Stimulated activated CD4-positive, alpha-beta T cell treated with anti-CD3 and anti-CD28 coated beads, TNF-alpha, amount 100 ng/mL, for 1 hour (primary cell): ENCODE data around the gene BGLAP.

Experiments used
- DNase-seq, 3 donors: peaks; one replicate each; pipeline ENCODE4 v3.0.0-alpha.2; 2020; ENCODE audit warnings: low read depth in 3 of 3, low spot score in 1 of 3

BGLAP gene

DNA sequence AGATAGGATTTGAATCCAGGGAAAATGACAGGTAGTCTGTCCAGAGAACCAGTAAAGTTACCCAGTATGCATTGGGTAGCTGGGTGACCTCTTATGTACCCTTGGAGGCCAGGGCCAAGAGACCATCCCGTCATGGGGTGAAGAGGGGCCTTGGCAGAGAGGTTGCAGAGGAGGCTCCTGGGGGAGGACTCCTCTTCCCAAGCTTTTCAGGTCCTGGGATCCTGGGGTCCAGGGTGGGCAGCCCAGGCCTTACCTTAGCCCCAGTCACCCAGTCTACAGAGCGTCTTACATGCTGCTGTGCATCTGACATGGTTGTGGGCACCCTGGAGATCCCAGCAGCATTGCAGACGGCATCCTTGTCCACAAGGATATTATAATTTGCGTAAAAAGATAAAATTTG is 15.2 kb upstream of the BGLAP start:
- no peak for DNase-seq

DNA sequence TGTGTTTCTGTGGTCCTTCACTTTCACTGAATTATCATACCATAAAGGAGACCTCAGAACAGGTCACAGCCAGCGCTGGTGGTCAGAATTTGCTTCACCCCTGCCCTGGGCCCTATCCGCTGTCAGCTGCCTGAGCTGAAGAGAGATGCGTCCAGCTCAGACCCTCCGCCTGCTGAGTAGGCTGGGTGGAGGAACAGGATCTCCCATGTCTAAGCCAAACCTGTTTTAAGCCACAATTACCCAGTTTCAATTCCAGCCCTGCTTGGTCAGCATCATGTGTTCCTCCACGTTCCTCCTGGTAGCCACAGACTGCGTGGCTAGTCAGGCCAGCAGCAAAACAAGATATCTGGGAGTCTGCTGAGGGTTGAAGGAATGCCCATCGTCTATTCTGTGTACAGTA is 13.5 kb upstream of the BGLAP start:
- DNase-seq, result no peak

- DNase-seq, result no peak
These were observed 12.0 kb upstream of the BGLAP start for GRCh38 chr1:156229809-156230472.

DNA sequence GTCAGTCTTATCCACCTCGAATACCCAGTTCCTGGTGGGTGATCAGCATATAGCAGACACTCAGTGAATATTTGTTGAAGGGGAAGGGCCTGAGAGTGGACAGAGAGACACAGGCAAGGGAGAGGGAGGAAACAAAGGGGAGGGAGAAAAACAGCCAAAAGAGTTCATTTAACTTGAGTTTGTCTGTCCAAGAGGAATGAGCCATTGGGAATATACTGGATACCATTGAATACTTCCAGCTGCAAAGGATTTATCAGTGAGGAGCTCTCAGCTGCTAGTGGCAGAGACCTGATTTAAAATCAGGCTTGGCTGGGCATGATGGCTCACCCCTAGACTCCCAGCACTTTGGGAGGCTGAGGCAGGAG is 11.5 kb upstream of the BGLAP start:
- no peak for DNase-seq

GRCh38 chr1:156232201-156232894 is 9.6 kb upstream of the BGLAP start:
- no peak for DNase-seq

DNA sequence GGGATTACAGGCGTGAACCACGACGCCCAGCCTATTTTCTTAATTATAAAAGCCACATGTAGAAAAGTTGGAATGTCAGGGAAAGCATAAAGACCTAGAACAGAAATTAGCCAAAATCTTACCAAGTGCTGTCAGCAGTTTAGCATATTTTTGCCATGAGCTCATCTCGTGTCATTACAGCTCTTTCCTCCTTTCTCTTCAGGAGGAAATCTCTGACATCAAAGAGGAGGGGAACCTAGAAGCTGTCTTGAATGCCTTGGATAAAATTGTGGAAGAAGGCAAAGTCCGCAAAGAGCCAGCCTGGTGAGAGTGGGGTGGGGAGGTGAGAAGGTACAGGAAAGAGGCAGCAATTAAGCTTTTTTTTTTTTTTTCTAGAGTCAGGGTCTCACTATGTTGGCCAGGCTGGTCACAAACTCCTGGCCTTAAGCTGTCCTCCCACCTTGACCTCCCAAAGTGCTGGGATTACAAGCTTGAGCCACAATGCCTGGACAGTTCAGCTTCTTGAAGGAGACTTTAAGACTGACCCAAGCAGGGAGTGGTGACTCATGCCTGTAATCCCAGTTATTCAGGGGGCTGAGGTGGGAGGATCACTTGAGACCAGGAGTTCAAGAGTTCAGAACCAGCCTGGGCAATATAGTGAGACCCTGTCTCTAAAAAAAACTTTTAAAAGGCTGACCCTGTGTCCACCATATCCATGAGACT is 8.4 kb upstream of the BGLAP start:
- DNase-seq, result no peak

- DNase-seq, result no peak
These were observed 5.8 kb upstream of the BGLAP start for GRCh38 chr1:156236164-156236563.

- DNase-seq, result no peak
These were observed 3.7 kb upstream of the BGLAP start for GRCh38 chr1:156238248-156238647.

- no peak for DNase-seq
These were observed 623 bp upstream of the BGLAP start for GRCh38 chr1:156241311-156241811.

DNA sequence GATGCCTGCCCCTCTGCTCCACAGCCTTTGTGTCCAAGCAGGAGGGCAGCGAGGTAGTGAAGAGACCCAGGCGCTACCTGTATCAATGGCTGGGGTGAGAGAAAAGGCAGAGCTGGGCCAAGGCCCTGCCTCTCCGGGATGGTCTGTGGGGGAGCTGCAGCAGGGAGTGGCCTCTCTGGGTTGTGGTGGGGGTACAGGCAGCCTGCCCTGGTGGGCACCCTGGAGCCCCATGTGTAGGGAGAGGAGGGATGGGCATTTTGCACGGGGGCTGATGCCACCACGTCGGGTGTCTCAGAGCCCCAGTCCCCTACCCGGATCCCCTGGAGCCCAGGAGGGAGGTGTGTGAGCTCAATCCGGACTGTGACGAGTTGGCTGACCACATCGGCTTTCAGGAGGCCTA is 754 bp downstream of the BGLAP start:
- DNase-seq, result no peak

DNA sequence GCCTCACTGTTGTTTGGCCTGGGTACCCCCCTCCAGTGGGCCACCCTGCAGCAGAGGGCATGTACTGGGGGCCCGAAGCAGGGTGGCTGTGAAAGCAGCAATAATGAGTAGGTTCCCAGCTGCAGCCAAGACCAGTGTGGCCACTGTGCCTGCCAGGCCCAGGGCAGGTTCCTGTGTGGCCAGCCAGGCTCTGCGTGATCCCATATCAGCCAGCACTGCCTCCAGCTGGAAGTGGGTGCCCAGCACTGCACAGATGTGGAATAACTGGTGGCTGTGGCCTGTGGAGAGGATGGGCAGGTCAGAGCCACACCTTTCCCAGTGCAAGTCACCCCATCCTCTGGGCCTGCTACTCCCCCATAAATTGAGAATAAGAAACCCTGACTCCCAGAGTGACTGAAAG is 2.1 kb downstream of the BGLAP start:
- DNase-seq, result no peak

- DNase-seq, result no peak
These were observed 2.7 kb downstream of the BGLAP start for GRCh38 chr1:156244712-156245111.

DNA sequence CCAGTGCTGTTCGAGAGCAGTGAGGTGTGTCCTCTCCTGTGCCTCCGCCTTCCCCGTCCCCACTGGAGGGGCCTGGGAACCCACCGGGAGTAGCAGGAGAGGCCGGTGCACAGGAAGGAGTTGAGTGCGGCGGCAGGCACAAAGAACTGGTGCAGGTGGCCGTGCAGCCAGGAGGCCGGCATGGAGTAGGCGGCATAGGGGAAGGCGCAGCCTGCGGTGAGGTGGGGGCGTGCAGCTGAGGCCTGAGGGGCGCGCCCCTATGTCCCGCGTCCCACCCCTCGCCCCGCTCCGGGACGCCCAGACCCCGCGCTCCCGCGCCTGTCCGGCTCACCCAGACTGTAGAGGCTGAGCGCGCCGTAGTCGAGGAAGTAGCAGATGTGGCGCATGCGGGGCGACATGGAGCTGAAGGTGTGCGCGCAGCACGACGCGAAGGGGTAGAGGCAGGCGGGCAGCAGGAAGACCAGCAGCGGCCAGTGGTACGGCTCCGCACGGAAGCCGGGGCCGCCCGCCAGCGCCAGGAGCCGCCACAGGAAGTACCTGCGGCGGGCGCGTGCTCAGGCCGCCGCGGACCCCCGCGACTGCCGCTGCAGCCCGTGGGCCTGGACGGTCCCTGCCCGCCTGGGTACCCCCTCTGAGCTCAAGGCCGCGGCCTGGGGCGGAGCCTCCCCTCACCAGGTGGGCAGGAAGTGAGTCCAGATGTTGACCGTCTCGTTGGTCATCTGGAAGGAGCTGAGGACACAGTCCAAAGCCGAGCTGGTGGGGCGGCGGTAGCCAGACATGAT is 3.7 kb downstream of the BGLAP start:
- DNase-seq, result no peak

DNA sequence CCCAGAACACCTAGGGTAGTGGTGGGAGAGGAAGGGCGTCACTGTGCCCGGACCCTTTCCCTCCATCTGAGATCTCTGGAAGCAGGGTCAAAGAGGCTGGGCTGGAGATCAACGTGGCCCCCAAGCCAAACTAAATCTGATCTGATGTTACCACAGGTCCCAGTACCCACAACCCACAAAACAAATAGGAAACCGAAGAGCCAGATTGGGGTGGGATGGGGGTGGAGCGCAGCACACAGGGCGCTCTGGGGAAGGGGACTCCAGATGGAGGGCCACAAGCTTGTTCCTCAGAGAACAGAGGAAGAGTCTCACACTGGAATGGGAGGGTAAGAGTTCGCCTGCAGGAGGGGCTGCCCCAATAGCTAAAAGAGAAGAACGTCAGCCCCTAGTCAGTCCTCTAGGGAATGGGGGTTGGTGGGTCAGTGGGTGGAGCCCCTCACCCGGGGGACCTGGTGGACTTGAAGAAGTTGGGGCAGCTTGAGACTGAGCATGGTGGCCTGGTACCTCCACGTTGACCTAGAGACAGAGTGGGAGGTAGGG is 4.3 kb downstream of the BGLAP start:
- no peak for DNase-seq

DNA sequence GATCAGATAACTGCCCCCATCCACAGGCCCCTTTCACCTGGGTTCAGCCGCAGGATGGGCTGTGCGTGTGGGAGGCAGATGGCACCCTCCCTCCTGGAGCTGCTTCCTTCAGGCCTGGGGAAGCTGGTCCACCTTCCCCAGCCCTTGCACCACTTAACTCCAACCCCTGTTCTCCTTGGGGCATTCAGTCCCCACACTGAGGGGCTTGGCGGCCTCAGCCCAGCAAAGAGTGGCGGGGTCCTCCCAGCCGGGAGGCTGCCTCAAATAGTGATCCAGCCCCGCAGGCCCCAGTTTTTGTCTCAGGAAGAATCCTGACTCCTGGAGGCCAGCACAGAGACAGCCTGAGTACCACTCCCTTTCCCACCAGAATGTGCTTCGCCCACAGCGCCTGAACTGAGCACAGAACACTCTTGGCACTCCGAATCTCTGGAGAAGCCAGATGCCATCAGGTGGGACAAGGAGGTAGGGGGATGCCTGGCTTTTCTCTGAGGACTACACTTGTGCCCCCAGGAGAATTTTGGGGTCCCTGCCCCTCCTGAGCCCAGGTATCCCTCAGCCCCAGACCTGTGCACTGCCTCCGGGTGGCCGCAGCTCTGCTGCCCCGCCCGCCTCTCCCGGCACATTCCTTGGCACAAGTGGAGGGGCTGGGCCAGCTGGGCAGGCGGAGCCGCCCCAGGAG is 4.9 kb downstream of the BGLAP start:
- DNase-seq, result no peak

GRCh38 chr1:156247460-156248322 is 5.7 kb downstream of the BGLAP start, which contains the start of gene PAQR6:
Gene PAQR6 (minus strand): TSS chr1:156248056. CDS start chr1:156246731, 1,325 bp downstream.
- no peak for DNase-seq

- no peak for DNase-seq
These were observed 6.3 kb downstream of the BGLAP start for GRCh38 chr1:156248323-156248683.

GRCh38 chr1:156249593-156249992 is 7.6 kb downstream of the BGLAP start:
- no peak for DNase-seq

DNA sequence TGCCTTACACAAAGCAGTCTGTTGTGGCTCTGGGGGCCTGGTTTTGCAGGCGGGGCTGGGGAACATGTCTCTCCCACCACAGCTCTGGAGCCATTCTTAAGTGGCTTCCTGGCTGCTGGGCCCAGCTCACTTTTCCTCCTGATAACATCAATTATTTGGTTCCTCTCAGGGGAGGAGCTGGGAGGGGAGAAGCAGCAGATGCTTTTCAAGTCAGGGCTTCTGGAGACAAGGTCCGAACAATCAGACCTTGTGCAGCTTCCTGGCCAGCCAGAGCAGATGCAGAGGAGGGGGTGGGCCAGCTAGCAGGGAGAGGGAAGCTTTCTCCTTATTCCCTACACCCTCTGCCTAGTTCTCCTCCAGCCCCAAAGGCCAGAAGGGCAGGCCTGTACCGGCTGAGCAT is 9.5 kb downstream of the BGLAP start:
- no peak for DNase-seq

GRCh38 chr1:156253634-156254033 is 11.7 kb downstream of the BGLAP start:
- no peak for DNase-seq
